C4-2B (cell line): ENCODE results near the gene MYBPHL.

Experiments
- ZFX ChIP-seq: fragments of 450-650 bp; IDR thresholded peaks from 2 replicates; pipeline ENCODE4 v1.6.1; 2017
- TF ChIP-seq, protein P1 (sequence below): fragments of 450-650 bp; conservative IDR thresholded peaks from 2 replicates; pipeline ENCODE4 v1.5.1; 2017; ENCODE audit warnings: mild to moderate bottlenecking

DNA sequence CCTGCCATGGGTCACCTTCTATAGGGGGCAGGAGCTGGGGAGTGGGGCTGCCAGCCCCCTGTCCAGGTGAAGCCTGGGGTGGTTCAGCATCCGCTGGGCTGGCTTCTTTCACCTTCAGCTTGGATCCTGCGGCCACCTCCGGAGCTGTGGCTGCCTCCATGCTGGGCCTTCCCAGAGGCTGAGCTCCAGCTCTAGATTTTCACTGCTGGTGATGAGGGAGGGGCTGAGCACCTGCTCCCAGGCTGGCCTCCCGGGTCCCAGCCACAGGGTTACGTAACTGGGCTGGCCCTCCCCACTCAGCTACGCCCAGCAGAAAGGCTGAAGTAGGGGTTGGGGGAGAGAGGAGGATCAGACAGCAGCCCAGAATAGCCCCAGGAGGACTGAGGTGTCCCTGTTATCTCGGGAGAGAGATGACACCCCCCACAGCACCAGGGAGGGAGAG, at the start of gene MYBPHL:
- TF ChIP-seq, protein P1, sequence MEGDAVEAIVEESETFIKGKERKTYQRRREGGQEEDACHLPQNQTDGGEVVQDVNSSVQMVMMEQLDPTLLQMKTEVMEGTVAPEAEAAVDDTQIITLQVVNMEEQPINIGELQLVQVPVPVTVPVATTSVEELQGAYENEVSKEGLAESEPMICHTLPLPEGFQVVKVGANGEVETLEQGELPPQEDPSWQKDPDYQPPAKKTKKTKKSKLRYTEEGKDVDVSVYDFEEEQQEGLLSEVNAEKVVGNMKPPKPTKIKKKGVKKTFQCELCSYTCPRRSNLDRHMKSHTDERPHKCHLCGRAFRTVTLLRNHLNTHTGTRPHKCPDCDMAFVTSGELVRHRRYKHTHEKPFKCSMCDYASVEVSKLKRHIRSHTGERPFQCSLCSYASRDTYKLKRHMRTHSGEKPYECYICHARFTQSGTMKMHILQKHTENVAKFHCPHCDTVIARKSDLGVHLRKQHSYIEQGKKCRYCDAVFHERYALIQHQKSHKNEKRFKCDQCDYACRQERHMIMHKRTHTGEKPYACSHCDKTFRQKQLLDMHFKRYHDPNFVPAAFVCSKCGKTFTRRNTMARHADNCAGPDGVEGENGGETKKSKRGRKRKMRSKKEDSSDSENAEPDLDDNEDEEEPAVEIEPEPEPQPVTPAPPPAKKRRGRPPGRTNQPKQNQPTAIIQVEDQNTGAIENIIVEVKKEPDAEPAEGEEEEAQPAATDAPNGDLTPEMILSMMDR = no peak
- no peak for TF ChIP-seq ZFX
